BE2C (cell line): ENCODE results near the gene YPEL1.

Experiments used
- DNase-seq: peaks from one replicate; pipeline ENCODE4 v3.0.0-alpha.2; 2020
- H3K27me3 ChIP-seq: fragments of 250-450 bp; sonication (Bioruptor Pico); 2 replicates; pipeline ENCODE4 v1.5.1; 2020; ENCODE audit warnings: mild to moderate bottlenecking
- H3K36me3 ChIP-seq: fragments of 250-450 bp; sonication (Bioruptor Pico); 2 replicates; pipeline ENCODE4 v1.5.1; 2020; ENCODE audit warnings: mild to moderate bottlenecking
- H3K4me1 ChIP-seq: fragments of 250-450 bp; sonication (Bioruptor Pico); 2 replicates; pipeline ENCODE4 v1.5.1; 2020
- H3K4me3 ChIP-seq: 2 replicates; pipeline ENCODE4 v1.5.1; 2011; ENCODE audit warnings: low read depth, low read length
- H3K9me3 ChIP-seq: fragments of 250-450 bp; sonication (Bioruptor Pico); 2 replicates; pipeline ENCODE4 v1.5.1; 2020
- CTCF ChIP-seq: IDR thresholded peaks from 2 replicates; pipeline ENCODE4 v1.5.1; 2012; ENCODE audit warnings: mild to moderate bottlenecking, low read depth, low read length

YPEL1 gene

GRCh38 chr22:21761086-21761485, 25.5 kb upstream of the YPEL1 start:
- DNase-seq, result no peak
- TF ChIP-seq CTCF, result no peak
- H3K36me3 ChIP-seq, result peaks cover 33% of the 10 kb centered on the region
- no peaks in the 10 kb centered on the region for H3K9me3 ChIP-seq
- H3K4me1 ChIP-seq, result no peaks in the 10 kb centered on the region
- H3K4me3 ChIP-seq, result no peak overlapping the region
- no peaks in the 10 kb centered on the region for H3K27me3 ChIP-seq

- Histone ChIP-seq H3K4me1 (0 out of 2 replicates have a peak, but pooled peaks cover 2% of the 10 kb centered on the region), H3K36me3 (peaks cover 32% of the 10 kb centered on the region), H3K9me3 (no peaks in the 10 kb centered on the region; the same call in 1 of the 2 replicates), H3K4me3 (no peak overlapping the region), H3K27me3 (no peaks in the 10 kb centered on the region)
- no peak for DNase-seq
- TF ChIP-seq CTCF, result no peak
Observed at GRCh38 chr22:21760640-21761039, 25.0 kb upstream of the YPEL1 start.

- no peak overlapping the region for H3K4me3 ChIP-seq
- TF ChIP-seq CTCF, result no peak
- H3K9me3 ChIP-seq, result no peaks in the 10 kb centered on the region; the same call in 1 of the 2 replicates
- peaks cover 28% of the 10 kb centered on the region for H3K36me3 ChIP-seq
- peaks cover 4% of the 10 kb centered on the region; the same call in 1 of the 2 replicates for H3K4me1 ChIP-seq
- no peak for DNase-seq
- H3K27me3 ChIP-seq, result no peaks in the 10 kb centered on the region
Observed at GRCh38 chr22:21759646-21760376, 24.2 kb upstream of the YPEL1 start.

GRCh38 chr22:21759093-21759492, 23.5 kb upstream of the YPEL1 start:
- Histone ChIP-seq H3K4me1 (peaks cover 10% of the 10 kb centered on the region), H3K4me3 (no peak overlapping the region), H3K36me3 (peaks cover 20% of the 10 kb centered on the region), H3K27me3 (no peaks in the 10 kb centered on the region), H3K9me3 (no peaks in the 10 kb centered on the region; the same call in 1 of the 2 replicates)
- no peak for TF ChIP-seq CTCF
- no peak for DNase-seq

GRCh38 chr22:21758091-21758864, 22.7 kb upstream of the YPEL1 start:
- Histone ChIP-seq H3K27me3 (no peaks in the 10 kb centered on the region), H3K4me3 (no peak overlapping the region), H3K9me3 (no peaks in the 10 kb centered on the region; the same call in 1 of the 2 replicates), H3K36me3 (peaks cover 12% of the 10 kb centered on the region), H3K4me1 (peaks cover 10% of the 10 kb centered on the region)
- no peak for TF ChIP-seq CTCF
- DNase-seq, result no peak
